Bronchial epithelial cell (primary cell): ENCODE data around the gene R3HDM2. TPM values are rescaled to one million over a fixed set of nuclear protein-coding genes. Genes with fewer than 3 reads are reported as not detected.

Experiments used
- DNase-seq: peaks from one replicate; pipeline ENCODE4 v3.0.0-alpha.2; 2010; ENCODE audit warnings: low read depth
- FAIRE-seq: peaks from 2 replicates; lab custom pipeline; 2011; peaks lifted over from hg19 to GRCh38; lab: Jason Lieb, UNC
- H3K27me3 ChIP-seq: 2 replicates; pipeline ENCODE4 v1.5.1; 2011; ENCODE audit warnings: low read length; ENCODE audit not compliant: control insufficient read depth, insufficient read depth
- H3K36me3 ChIP-seq: 2 replicates; pipeline ENCODE4 v1.5.1; 2011; ENCODE audit warnings: low read length; ENCODE audit not compliant: control insufficient read depth, insufficient read depth
- H3K4me3 ChIP-seq: 2 replicates; pipeline ENCODE4 v1.5.1; 2011; ENCODE audit warnings: mild to moderate bottlenecking, low read depth, low read length, control low read depth
- total RNA-seq: library from RNA; depleted of rRNA; stranded (reverse); fragments of >200 nt; gene quantifications from 2 replicates; pipeline ENCODE4 v1.2.1, GENCODE V29; 2014
- TF ChIP-seq, protein P1 (sequence below): IDR thresholded peaks from 2 replicates; pipeline ENCODE4 v1.5.1; 2011; ENCODE audit warnings: mild to moderate bottlenecking, moderate library complexity, low read length, control low read depth, inconsistent platforms; ENCODE audit not compliant: insufficient read depth, severe bottlenecking

R3HDM2 gene
- total RNA-seq: 5.5 and 6.4 TPM in 2 replicates

DNA sequence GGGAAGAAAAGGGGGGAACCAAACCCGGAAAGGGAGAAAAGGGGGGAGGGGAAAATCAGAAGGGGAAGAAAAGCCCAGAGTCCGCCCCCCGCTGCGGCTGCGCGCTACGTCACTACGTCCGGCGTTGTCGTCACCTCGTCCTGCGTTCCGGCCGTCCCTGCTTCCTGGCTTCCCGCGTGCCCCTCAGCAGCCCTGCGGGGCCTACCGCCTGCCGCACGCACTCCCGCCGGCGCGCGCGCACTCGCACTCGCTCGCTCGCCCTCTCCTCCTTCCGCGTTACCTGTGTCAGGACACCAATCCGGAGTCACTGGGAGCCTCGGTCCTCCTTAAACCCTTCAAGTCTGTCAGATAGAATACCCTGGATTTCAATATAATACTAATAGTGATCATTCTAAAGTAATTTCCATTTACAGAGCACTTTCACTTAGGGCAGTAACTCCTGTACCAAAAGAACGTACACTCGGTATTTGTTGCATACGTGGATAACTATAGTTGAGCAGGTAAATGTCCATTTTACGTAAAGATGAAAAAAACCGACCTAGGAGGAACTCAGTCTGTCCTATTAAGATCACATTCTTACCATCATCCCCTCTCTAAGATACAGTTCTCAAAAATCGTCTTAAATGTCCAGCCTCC is at the start of gene R3HDM2:
R3HDM2 (minus strand) TSS at position 113 of the 636 bp plus-strand sequence. CDS start 120,615 bp downstream, outside the sequence.
- TF ChIP-seq, protein P1, sequence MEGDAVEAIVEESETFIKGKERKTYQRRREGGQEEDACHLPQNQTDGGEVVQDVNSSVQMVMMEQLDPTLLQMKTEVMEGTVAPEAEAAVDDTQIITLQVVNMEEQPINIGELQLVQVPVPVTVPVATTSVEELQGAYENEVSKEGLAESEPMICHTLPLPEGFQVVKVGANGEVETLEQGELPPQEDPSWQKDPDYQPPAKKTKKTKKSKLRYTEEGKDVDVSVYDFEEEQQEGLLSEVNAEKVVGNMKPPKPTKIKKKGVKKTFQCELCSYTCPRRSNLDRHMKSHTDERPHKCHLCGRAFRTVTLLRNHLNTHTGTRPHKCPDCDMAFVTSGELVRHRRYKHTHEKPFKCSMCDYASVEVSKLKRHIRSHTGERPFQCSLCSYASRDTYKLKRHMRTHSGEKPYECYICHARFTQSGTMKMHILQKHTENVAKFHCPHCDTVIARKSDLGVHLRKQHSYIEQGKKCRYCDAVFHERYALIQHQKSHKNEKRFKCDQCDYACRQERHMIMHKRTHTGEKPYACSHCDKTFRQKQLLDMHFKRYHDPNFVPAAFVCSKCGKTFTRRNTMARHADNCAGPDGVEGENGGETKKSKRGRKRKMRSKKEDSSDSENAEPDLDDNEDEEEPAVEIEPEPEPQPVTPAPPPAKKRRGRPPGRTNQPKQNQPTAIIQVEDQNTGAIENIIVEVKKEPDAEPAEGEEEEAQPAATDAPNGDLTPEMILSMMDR: no peak
- Histone ChIP-seq H3K36me3 (no peaks in the 10 kb centered on the region), H3K27me3 (no peaks in the 10 kb centered on the region), H3K4me3 (peak within 1 kb of the TSS; percentile 61)
- FAIRE-seq: no peak
- peak; percentile 83 for DNase-seq

DNA sequence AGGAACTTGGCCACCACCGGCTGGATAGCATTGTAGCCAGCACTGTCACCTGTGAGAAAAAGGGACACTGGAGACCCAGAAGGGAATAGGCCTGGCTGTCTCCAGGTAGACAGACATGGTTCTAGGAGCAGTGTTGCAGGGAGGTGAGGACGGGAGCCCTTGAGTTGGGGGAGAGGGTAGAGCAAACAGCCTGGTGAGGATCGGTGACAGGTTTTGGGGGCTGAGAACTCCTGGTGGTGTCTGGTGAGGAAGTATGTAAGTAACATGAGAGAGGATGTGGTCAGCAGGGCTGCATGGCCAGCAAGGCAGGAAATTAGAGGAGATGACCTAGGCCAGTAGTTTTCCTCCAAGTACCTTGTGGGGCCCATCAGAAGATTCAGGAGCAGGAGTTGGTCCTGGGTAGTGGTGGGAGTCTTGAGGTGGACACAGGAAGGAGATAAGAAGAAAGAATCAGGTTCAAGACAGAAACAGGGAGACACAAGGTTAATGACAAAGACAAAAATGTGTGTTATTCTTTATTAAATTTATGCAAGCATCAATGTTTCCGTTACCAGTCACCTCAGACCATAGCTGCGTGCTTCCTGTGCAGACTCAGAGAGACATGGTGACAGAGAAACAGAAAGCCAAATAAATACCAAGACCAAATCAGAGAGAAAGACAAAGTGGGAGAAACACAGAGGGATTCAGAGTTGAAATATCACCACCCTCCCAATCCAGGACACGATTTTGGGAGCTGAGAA is 48.7 kb upstream of the R3HDM2 start, which contains the start of gene ARHGAP9:
ARHGAP9 (minus strand) TSS at position 491 of the 740 bp plus-strand sequence; CDS start at position 31, 460 bp downstream.
- FAIRE-seq: no peak
- H3K4me3 ChIP-seq: no peak within 1 kb of the TSS
- no peak for DNase-seq
- H3K27me3 ChIP-seq: peaks cover 27% of the 10 kb centered on the region
- no peaks in the 10 kb centered on the region for H3K36me3 ChIP-seq
- TF ChIP-seq, protein P1: no peak

DNA sequence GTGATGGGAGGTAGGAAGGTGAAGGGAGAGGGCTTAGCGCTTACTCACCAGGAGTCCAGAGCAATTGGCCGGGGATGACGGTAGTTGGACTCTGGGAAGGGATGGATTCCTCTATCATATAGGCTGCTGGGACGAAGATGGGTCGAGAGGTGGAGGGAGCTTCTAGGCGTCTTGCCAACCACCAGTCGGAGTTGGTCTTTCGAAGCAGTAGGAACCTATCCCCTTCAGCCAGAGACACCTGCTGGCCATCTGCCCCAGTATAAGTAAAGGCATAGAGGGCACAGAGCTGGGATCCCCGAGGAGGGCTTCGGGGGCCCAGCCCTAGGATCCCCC is 48.2 kb upstream of the R3HDM2 start:
- FAIRE-seq (no peak), DNase-seq (no peak)
- Histone ChIP-seq H3K27me3 (peaks cover 32% of the 10 kb centered on the region), H3K4me3 (no peak overlapping the region), H3K36me3 (no peaks in the 10 kb centered on the region)
- TF ChIP-seq, protein P1: no peak

DNA sequence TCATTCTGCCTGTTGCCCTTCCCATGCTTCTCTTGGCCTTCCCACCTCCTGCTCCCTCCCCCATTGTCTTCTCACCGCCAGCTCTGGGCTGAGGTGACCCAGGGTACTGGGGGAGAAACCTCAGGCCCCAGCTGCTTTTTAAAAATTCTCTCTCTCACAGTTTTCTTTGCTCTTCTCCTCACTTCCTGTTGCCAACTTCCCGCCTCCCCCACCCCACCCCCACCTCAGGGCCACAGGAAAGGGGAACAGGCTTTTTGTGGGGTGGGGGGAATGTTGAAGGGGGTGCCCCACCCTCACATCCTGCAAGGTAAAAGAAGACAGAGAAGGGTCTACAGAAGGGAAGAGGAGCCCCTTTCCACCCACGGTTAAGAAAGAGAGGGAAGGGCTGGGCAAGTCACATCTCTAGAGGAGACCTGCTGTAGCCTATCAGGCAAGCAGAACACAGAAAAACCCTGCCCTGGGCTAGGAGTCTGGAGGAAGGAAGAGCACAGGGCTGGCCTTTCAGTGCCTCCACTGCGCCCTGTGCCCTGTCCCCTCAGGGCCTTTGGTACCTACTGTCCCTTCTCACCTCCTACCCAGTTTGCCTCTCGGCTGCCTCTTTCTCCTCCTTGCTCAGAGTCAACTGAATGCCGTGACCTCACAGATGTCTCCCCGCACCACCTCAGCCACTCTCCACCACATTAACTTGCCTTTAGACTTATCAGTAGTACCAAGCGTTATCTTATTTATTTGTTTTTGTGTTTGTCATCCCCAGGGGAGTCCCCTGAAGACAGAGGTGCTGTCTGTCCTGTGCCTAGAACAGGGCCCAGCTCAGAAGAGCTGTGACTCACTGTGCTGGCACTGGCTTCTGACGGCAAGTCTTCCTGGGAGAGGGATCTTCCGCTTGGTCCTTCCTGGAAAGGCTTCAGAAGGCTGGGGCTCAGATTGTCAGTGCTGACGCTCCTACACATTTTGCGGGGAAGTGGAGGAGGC is 47.2 kb upstream of the R3HDM2 start:
- no peaks in the 10 kb centered on the region for H3K36me3 ChIP-seq
- TF ChIP-seq, protein P1: no peak
- peaks cover 37% of the 10 kb centered on the region for H3K27me3 ChIP-seq
- H3K4me3 ChIP-seq: no peak overlapping the region
- FAIRE-seq: no peak
- DNase-seq: peak; percentile 48

DNA sequence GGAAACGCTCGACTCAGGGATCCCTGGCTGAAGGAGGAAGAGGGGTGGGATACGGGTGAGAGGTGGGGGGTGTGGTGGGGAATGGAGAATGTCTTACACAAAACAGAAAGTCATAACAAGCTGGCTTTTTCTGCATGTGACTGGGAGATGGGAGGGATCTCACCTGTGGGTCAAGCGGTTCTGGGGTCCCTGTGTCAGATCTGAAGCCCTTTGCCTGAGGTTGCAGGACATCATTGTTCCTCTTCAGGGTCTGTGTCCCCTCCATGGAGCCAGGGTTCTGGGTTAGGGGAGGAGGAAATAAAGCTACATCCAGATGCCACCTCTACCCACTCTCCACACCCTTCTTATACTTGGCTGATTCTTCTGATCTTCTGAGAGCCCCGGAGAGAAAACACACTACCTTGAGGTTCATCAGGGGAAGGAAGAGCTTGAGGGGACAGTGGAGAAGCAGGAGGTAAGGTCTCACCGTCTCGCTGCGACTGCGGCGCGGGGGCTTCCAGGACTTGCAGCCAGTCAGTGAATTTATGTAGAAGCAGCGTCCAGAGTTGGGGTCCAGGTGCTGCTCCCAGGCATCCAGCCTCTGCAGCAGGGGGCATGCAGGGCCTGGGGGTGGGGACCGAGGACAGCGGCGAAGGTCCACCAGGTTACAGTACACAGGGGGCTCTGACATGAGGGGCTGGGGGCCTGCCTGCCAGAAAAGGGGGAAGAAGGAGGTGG is 46.3 kb upstream of the R3HDM2 start:
- TF ChIP-seq, protein P1: no peak
- H3K27me3 ChIP-seq: peaks cover 43% of the 10 kb centered on the region
- no peak overlapping the region for H3K4me3 ChIP-seq
- FAIRE-seq: no peak
- H3K36me3 ChIP-seq: no peaks in the 10 kb centered on the region
- no peak for DNase-seq
